Endothelial cell of umbilical vein (primary cell): ENCODE data around the gene TRPV2. TPM values are rescaled to one million over a fixed set of nuclear protein-coding genes. Genes with fewer than 3 reads are reported as not detected.
"Not testable (repeated sequence)": the region's sequence is repeated elsewhere in the genome, so short reads cannot be mapped to it uniquely, and the experiment has no call there.

Source experiments
- BruUV-seq: library from RNA; stranded (reverse); fragments of 400-500 nt; replicated peaks from 2 replicates; lab custom pipeline; 2021; lab: Mats Ljungman, UMichigan
- CTCF ChIA-PET: fragments of 300-600, 350-600 bp; sonication (Branson Sonifier 250); formaldehyde crosslinking; loops from one replicate; lab custom pipeline; 2021; ENCODE audit warnings: antibody characterized with exemption, inconsistent platforms; lab: Charles Lee
- POLR2A ChIA-PET: fragments of 300-600, 350-600 bp; sonication (Branson Sonifier 250); formaldehyde crosslinking; loops from one replicate; lab custom pipeline; 2021; ENCODE audit warnings: antibody characterized with exemption, inconsistent platforms; lab: Charles Lee
- DNase-seq: peaks from one replicate; pipeline ENCODE4 v3.0.0-alpha.2; 2011; ENCODE audit warnings: low read depth, low spot score
- FAIRE-seq: peaks from 2 replicates; lab custom pipeline; 2011; peaks lifted over from hg19 to GRCh38; lab: Jason Lieb, UNC
- H2AFZ ChIP-seq: 2 replicates; pipeline ENCODE4 v1.6.0; 2012; ENCODE audit warnings: low read depth, low read length, control low read depth, inconsistent platforms
- H3K27ac ChIP-seq: 2 replicates; pipeline ENCODE4 v1.5.1; 2011; ENCODE audit warnings: low read depth, mild to moderate bottlenecking, control low read depth, low read length, moderate library complexity; ENCODE audit not compliant: insufficient read depth
- H3K27me3 ChIP-seq, 2 experiments: 2 replicates each; pipeline versions ENCODE4 v1.6.0 to v1.6.1; 2011; ENCODE audit warnings: low read length in 2 of 2, mixed read lengths in 1 of 2; ENCODE audit not compliant: control insufficient read depth in 2 of 2, insufficient read depth in 2 of 2
- H3K36me3 ChIP-seq, 2 experiments: 2 replicates in 1 of 2; 3 replicates in 1 of 2; pipeline ENCODE4 v1.5.1; 2011; ENCODE audit warnings: low read length in 2 of 2, mild to moderate bottlenecking in 1 of 2, moderate library complexity in 1 of 2; ENCODE audit not compliant: control insufficient read depth in 2 of 2, insufficient read depth in 2 of 2; ENCODE audit errors: extremely low read depth in 1 of 2
- H3K4me1 ChIP-seq: 3 replicates; pipeline ENCODE4 v1.5.1; 2011; ENCODE audit warnings: mild to moderate bottlenecking, low read length; ENCODE audit not compliant: control insufficient read depth, insufficient read depth; ENCODE audit errors: extremely low read depth
- H3K4me2 ChIP-seq: 2 replicates; pipeline ENCODE4 v1.6.1; 2011; ENCODE audit warnings: low read length, control low read depth, mixed read lengths; ENCODE audit not compliant: insufficient read depth
- H3K4me3 ChIP-seq, 3 experiments: fragments of 200-600 bp in 1 of 3; sonication (generic), shearing (Covaris generic) in 1 of 3; replicated peaks in 1 of 3; 2 replicates each; pipeline ENCODE4 v1.5.1; 2011 to 2016; ENCODE audit warnings: control low read depth in 3 of 3, low read length in 3 of 3, mild to moderate bottlenecking in 2 of 3, inconsistent platforms in 1 of 3, low read depth in 1 of 3, moderate library complexity in 1 of 3; ENCODE audit not compliant: insufficient read depth in 1 of 3
- H3K79me2 ChIP-seq: 2 replicates; pipeline ENCODE4 v1.6.0; 2012; ENCODE audit warnings: low read length, inconsistent platforms; ENCODE audit not compliant: control insufficient read depth, insufficient read depth
- H3K9ac ChIP-seq: replicated peaks from 2 replicates; pipeline ENCODE3; 2011; ENCODE audit warnings: low read length, control low read depth; ENCODE audit not compliant: insufficient read depth; ENCODE audit errors: extremely low read depth
- H3K9me1 ChIP-seq: replicated peaks from 3 replicates; pipeline ENCODE4 v1.6.0; 2011; ENCODE audit warnings: mild to moderate bottlenecking, low read length; ENCODE audit not compliant: control insufficient read depth, insufficient read depth; ENCODE audit errors: extremely low read depth
- H3K9me3 ChIP-seq: replicated peaks from 2 replicates; pipeline ENCODE4 v1.5.1; 2012; ENCODE audit warnings: low read length, inconsistent platforms; ENCODE audit not compliant: control insufficient read depth, insufficient read depth
- H4K20me1 ChIP-seq: replicated peaks from 2 replicates; pipeline ENCODE3; 2011; ENCODE audit warnings: mild to moderate bottlenecking, low read length; ENCODE audit not compliant: control insufficient read depth, insufficient read depth; ENCODE audit errors: extremely low read depth
- EZH2 ChIP-seq: IDR thresholded peaks from 2 replicates; pipeline ENCODE4 v1.6.1; 2012; ENCODE audit warnings: borderline replicate concordance, low read depth, mild to moderate bottlenecking, moderate library complexity, low read length, inconsistent platforms; ENCODE audit not compliant: severe bottlenecking
- FOS ChIP-seq: IDR thresholded peaks from 2 replicates; pipeline ENCODE4 v1.6.1; 2011; ENCODE audit warnings: mild to moderate bottlenecking, low read length, moderate library complexity, borderline replicate concordance; ENCODE audit not compliant: insufficient read depth
- GATA2 ChIP-seq: IDR thresholded peaks from 2 replicates; pipeline ENCODE4 v1.7.0; 2011; ENCODE audit warnings: low read depth, mild to moderate bottlenecking, moderate library complexity, mixed read lengths, low read length; ENCODE audit not compliant: insufficient read length, insufficient read depth
- JUN ChIP-seq: IDR thresholded peaks from 2 replicates; pipeline ENCODE4 v1.6.1; 2011; ENCODE audit warnings: borderline replicate concordance, low read depth; ENCODE audit not compliant: insufficient read length, insufficient read depth
- MYC ChIP-seq: IDR thresholded peaks from one replicate; pipeline ENCODE4 v1.6.1; 2011; ENCODE audit warnings: mild to moderate bottlenecking, low read depth, low read length
- POLR2A ChIP-seq: IDR thresholded peaks from 2 replicates; pipeline ENCODE4 v1.6.1; 2012; ENCODE audit warnings: low read depth, mild to moderate bottlenecking, control low read depth, low read length
- POLR2AphosphoS5 ChIP-seq: IDR thresholded peaks from 2 replicates; pipeline ENCODE4 v1.6.1; 2012; ENCODE audit warnings: low read depth, mild to moderate bottlenecking, control low read depth, low read length, moderate library complexity; ENCODE audit not compliant: insufficient read depth
- dilution Hi-C: fragments of 300-500 bp; cut with MboI; formaldehyde crosslinking; loops from one replicate; pipeline ENCODE4 v1.15.0; 2019; ENCODE audit warnings: low sequenced_read_pairs; ENCODE audit not compliant: extremely low pct_ligation_motif_present
- intact Hi-C: fragments of 100-400 bp; cut with micrococcal nuclease; formaldehyde crosslinking; loops from one replicate; pipeline ENCODE4 v1.10.0; 2022
- polyA plus RNA-seq, 4 experiments: library from polyadenylated mRNA; depleted of rRNA in 3 of 4; stranded (reverse) in 3 of 4; unstranded in 1 of 4; fragments of >200 nt; gene quantifications; 2 replicates each; pipeline versions ENCODE4 v1.2.1 to v1.2.3, GENCODE V29; 2011 to 2012; ENCODE audit warnings: missing spikeins in 1 of 4
- total RNA-seq: library from RNA; stranded (reverse); gene quantifications from 2 replicates; pipeline ENCODE4 v1.2.3, GENCODE V29; 2021
- TF ChIP-seq, protein P1 (sequence below), 2 donors: IDR thresholded peaks; 1 replicate in 1 of 2; 2 replicates in 1 of 2; pipeline ENCODE4 v1.5.1; 2011; ENCODE audit warnings: low read length in 2 of 2, mild to moderate bottlenecking in 2 of 2, moderate library complexity in 2 of 2, control low read depth in 1 of 2, inconsistent platforms in 1 of 2, low read depth in 1 of 2; ENCODE audit not compliant: insufficient read depth in 1 of 2; ENCODE audit errors: extremely low read depth in 1 of 2
- TF ChIP-seq, protein P2 (sequence below): IDR thresholded peaks from 2 replicates; pipeline ENCODE4 v1.6.1; 2011; ENCODE audit not compliant: insufficient read depth, insufficient read length

Gene TRPV2
- total and polyA plus RNA-seq, 2 donors (not counting 3 experiments of a cell fraction or from before 2014, with no cell fraction given) = 4.2 to 10.6 TPM

DNA sequence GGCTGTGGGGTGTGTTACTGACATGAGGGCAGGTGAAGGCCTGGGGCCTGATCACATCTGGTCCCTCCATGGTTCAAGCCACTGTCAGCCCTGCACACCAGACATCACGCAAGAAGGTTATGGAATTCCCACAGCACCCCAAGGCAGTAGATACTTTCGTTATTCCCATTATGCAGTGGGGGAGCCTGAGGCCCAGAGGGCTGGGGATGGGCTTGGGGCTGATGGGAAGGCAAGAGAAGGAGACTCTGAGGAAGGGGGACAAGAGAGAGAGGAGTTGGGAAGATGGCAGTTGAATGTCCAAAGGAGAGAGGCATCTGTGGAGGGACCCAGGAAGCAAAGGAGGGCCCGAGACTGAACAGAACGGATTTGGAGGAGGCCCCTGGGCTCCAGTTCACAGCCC, 34.7 kb downstream of the TRPV2 start:
- ChIA-PET CTCF (interaction anchor here (0.9 to 7.3 kb wide), 4 partner anchors 9 to 86 kb away, joined by 3 to 440 read pairs (median 16); no protein-coding TSS in a partner anchor), POLR2A (no interaction called here)
- Histone ChIP-seq H3K4me3 (no peak overlapping the region), H3K4me1 (no peaks in the 10 kb centered on the region), H3K79me2 (no peaks in the 10 kb centered on the region), H3K27me3 (no peaks in the 10 kb centered on the region), H3K36me3 (peaks cover 4 to 25% of the 10 kb centered on the region in 2 experiments), H3K9ac (no peak overlapping the region), H3K9me1 (no peaks in the 10 kb centered on the region), H2AFZ (no peak overlapping the region), H3K27ac (no peak overlapping the region), H3K9me3 (no peaks in the 10 kb centered on the region), H4K20me1 (no peaks in the 10 kb centered on the region), H3K4me2 (no peak overlapping the region)
- intact Hi-C loops (no loop called here), dilution Hi-C loops (no loop called here)
- no TSS peak for BruUV-seq
- no peak for TF ChIP-seq EZH2
- TF ChIP-seq JUN = no peak
- no peak for TF ChIP-seq POLR2A
- TF ChIP-seq, protein P1, sequence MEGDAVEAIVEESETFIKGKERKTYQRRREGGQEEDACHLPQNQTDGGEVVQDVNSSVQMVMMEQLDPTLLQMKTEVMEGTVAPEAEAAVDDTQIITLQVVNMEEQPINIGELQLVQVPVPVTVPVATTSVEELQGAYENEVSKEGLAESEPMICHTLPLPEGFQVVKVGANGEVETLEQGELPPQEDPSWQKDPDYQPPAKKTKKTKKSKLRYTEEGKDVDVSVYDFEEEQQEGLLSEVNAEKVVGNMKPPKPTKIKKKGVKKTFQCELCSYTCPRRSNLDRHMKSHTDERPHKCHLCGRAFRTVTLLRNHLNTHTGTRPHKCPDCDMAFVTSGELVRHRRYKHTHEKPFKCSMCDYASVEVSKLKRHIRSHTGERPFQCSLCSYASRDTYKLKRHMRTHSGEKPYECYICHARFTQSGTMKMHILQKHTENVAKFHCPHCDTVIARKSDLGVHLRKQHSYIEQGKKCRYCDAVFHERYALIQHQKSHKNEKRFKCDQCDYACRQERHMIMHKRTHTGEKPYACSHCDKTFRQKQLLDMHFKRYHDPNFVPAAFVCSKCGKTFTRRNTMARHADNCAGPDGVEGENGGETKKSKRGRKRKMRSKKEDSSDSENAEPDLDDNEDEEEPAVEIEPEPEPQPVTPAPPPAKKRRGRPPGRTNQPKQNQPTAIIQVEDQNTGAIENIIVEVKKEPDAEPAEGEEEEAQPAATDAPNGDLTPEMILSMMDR (IDR thresholded peaks at IDR 0.05; ENCODE audit: extremely low read depth in 1 of 2, insufficient read depth in 1 of 2, low read depth in 1 of 2, low read length in 2 of 2) = no peak
- no peak for TF ChIP-seq GATA2
- no peak for TF ChIP-seq POLR2AphosphoS5
- TF ChIP-seq FOS = no peak
- TF ChIP-seq, protein P2, sequence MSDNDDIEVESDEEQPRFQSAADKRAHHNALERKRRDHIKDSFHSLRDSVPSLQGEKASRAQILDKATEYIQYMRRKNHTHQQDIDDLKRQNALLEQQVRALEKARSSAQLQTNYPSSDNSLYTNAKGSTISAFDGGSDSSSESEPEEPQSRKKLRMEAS = no peak
- TF ChIP-seq MYC = no peak
- no peak for FAIRE-seq
- DNase-seq = no peak

DNA sequence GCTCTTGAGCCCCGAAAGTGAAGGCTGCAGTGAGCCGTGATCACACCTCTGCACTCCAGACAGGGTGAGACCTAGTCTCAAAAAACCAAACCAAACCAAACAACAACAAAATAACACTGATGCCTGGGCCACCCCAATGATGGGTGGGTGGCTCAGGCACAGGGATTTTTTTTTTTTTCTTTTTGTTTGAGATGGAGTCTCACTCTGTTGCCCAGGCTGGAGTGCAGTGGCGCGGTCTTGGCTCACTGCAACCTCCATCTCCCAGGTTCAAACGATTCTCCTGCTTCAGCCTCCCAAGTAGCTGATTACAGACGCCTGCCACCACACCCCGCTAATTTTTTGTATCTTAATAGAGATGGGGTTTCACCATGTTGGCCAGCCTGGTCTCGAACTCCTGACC, 36.9 kb downstream of the TRPV2 start:
- FAIRE-seq, BruUV-seq, H2AFZ ChIP-seq, H3K4me3 ChIP-seq, H3K4me2 ChIP-seq, H3K9me1 ChIP-seq, DNase-seq, H3K27me3 ChIP-seq, H3K79me2 ChIP-seq, H3K27ac ChIP-seq, dilution Hi-C loops, H3K9me3 ChIP-seq, H3K9ac ChIP-seq, H3K4me1 ChIP-seq, H4K20me1 ChIP-seq: not testable (repeated sequence)
- ChIA-PET POLR2A (interaction anchor here (0.6 to 3.5 kb wide), 3 partner anchors 9 to 13 kb away, joined by 3 to 14 read pairs (median 3); no protein-coding TSS in a partner anchor), CTCF (interaction anchor here (1.2 to 7.3 kb wide), 12 partner anchors 9 to 137 kb away, joined by 3 to 440 read pairs (median 18); partner anchors contain the start of gene LRRC75A)
- H3K36me3 ChIP-seq = peaks cover 0 to 14% of the 10 kb centered on the region in 2 experiments
- intact Hi-C loops = loop anchor here (2.0 kb wide), 2 partner anchors 65 to 89 kb away; no protein-coding TSS in a partner anchor
